CD14-positive monocyte (primary cell): ENCODE measurements around the gene VASH2. TPM values are rescaled to one million over a fixed set of nuclear protein-coding genes. Genes with fewer than 3 reads are reported as not detected.

Source experiments
- DNase-seq, 3 donors: peaks; one replicate each; pipeline ENCODE4 v3.0.0-alpha.2; 2011 to 2022
- H2AFZ ChIP-seq: 2 replicates; pipeline ENCODE4 v1.6.0; 2012; ENCODE audit warnings: mild to moderate bottlenecking, low read depth, low read length, inconsistent platforms; ENCODE audit not compliant: insufficient read depth, poor library complexity, severe bottlenecking
- H3K27ac ChIP-seq, 2 donors: 1 replicate in 1 of 2; 2 replicates in 1 of 2; pipeline ENCODE4 v1.5.1; 2012 to 2013; ENCODE audit warnings: low read length in 2 of 2, control low read depth in 1 of 2, inconsistent platforms in 1 of 2, low read depth in 1 of 2, mild to moderate bottlenecking in 1 of 2
- H3K27me3 ChIP-seq, 2 donors: one replicate each; pipeline versions ENCODE4 v1.6.0 to v1.6.1; 2011 to 2013; ENCODE audit warnings: low read length in 2 of 2; ENCODE audit not compliant: control insufficient read depth in 2 of 2, insufficient read depth in 2 of 2
- H3K36me3 ChIP-seq, 2 donors: replicated peaks in 1 of 2; 1 replicate in 1 of 2; 2 replicates in 1 of 2; pipeline versions ENCODE4 v1.5.1 to v1.6.1; 2012 to 2013; ENCODE audit warnings: low read length in 2 of 2, control low read depth in 1 of 2, inconsistent platforms in 1 of 2, mild to moderate bottlenecking in 1 of 2; ENCODE audit not compliant: insufficient read depth in 2 of 2, control insufficient read depth in 1 of 2
- H3K4me1 ChIP-seq, 2 donors: 1 replicate in 1 of 2; 2 replicates in 1 of 2; pipeline versions ENCODE4 v1.5.1 to v1.6.1; 2012 to 2013; ENCODE audit warnings: low read length in 2 of 2, control low read depth in 1 of 2, inconsistent platforms in 1 of 2, mild to moderate bottlenecking in 1 of 2, moderate library complexity in 1 of 2; ENCODE audit not compliant: insufficient read depth in 2 of 2, control insufficient read depth in 1 of 2
- H3K4me2 ChIP-seq: replicated peaks from 2 replicates; pipeline ENCODE3; 2012; ENCODE audit warnings: low read length, moderate library complexity, mild to moderate bottlenecking; ENCODE audit not compliant: poor library complexity, severe bottlenecking; ENCODE audit errors: extremely low read depth
- H3K4me3 ChIP-seq, 3 experiments: fragments of 200-600 bp in 1 of 3; sonication (generic) in 1 of 3; replicated peaks in 1 of 3; 1 replicate in 2 of 3; 2 replicates in 1 of 3; pipeline ENCODE4 v1.5.1; 2011 to 2013; ENCODE audit warnings: low read length in 3 of 3, mild to moderate bottlenecking in 3 of 3, control low read depth in 2 of 3, low read depth in 2 of 3, inconsistent platforms in 1 of 3, moderate library complexity in 1 of 3
- H3K79me2 ChIP-seq: 2 replicates; pipeline ENCODE4 v1.6.0; 2012; ENCODE audit warnings: mild to moderate bottlenecking, control low read depth, inconsistent platforms, low read length, moderate library complexity; ENCODE audit not compliant: insufficient read depth
- H3K9ac ChIP-seq: 2 replicates; pipeline ENCODE4 v1.6.0; 2017; ENCODE audit warnings: low read length, mild to moderate bottlenecking; ENCODE audit not compliant: insufficient read depth, poor library complexity, severe bottlenecking
- H3K9me3 ChIP-seq, 2 donors: replicated peaks in 1 of 2; 1 replicate in 1 of 2; 2 replicates in 1 of 2; pipeline versions ENCODE4 v1.5.1 to v1.6.1; 2012 to 2013; ENCODE audit warnings: low read length in 2 of 2, control low read depth in 1 of 2; ENCODE audit not compliant: control insufficient read depth in 1 of 2, insufficient read depth in 1 of 2
- H4K20me1 ChIP-seq: 2 replicates; pipeline ENCODE4 v1.6.0; 2012; ENCODE audit warnings: mild to moderate bottlenecking, low read length, control low read depth, moderate library complexity; ENCODE audit not compliant: insufficient read depth
- H3K27ac Mint-ChIP-seq, 7 donors: one replicate each; pipeline ENCODE4 v1.8.0; 2020; ENCODE audit warnings: mild to moderate bottlenecking in 7 of 7, mixed read lengths in 7 of 7, moderate library complexity in 6 of 7, inconsistent platforms in 2 of 7
- H3K27me3 Mint-ChIP-seq, 3 donors: one replicate each; pipeline ENCODE4 v1.8.0; 2021 to 2022; ENCODE audit warnings: low read depth in 3 of 3, mild to moderate bottlenecking in 3 of 3, mixed read lengths in 3 of 3, moderate library complexity in 3 of 3, inconsistent platforms in 1 of 3
- H3K36me3 Mint-ChIP-seq, 2 donors: one replicate each; pipeline ENCODE4 v1.8.0; 2020; ENCODE audit warnings: mixed read lengths in 2 of 2, inconsistent platforms in 1 of 2, mild to moderate bottlenecking in 1 of 2
- H3K4me1 Mint-ChIP-seq: one replicate; pipeline ENCODE4 v1.8.0; 2020; ENCODE audit warnings: mild to moderate bottlenecking, mixed read lengths
- H3K4me3 Mint-ChIP-seq, 2 donors: one replicate each; pipeline ENCODE4 v1.8.0; 2020; ENCODE audit warnings: mild to moderate bottlenecking in 2 of 2, mixed read lengths in 2 of 2, moderate library complexity in 1 of 2
- H3K9me3 Mint-ChIP-seq, 7 donors: one replicate each; pipeline ENCODE4 v1.8.0; 2020 to 2022; ENCODE audit warnings: mixed read lengths in 7 of 7, mild to moderate bottlenecking in 6 of 7, moderate library complexity in 6 of 7, inconsistent platforms in 2 of 7
- WGBS: methylation state at CpG from one replicate; pipeline ENCODE4 v1.1.5; 2013; ENCODE audit warnings: missing lambda C conversion rate; ENCODE audit not compliant: insufficient coverage; 5-methylcytosine and 5-hydroxymethylcytosine counted together
- intact Hi-C, 2 donors: fragments of 100-400 bp; cut with micrococcal nuclease; formaldehyde crosslinking; loops; one replicate each; pipeline versions ENCODE4 v1.15.0 to v1.15.1; 2023
- polyA plus RNA-seq, 3 donors: library from polyadenylated mRNA; depleted of rRNA in 1 of 3; unstranded in 2 of 3; stranded (reverse) in 1 of 3; fragments of 300-500 nt in 2 of 3; fragments of >200 nt in 1 of 3; fragmentation: Illumina TruSeq in 2 of 3; gene quantifications; 1 replicate in 2 of 3; 2 replicates in 1 of 3; pipeline ENCODE4 v1.2.3, GENCODE V29; 2012 to 2021
- TF ChIP-seq, protein P1 (sequence below): fragments of 200-600 bp; IDR thresholded peaks from one replicate; pipeline ENCODE4 v1.8.0; 2022; ENCODE audit warnings: antibody characterized with exemption, mild to moderate bottlenecking

VASH2 gene
- polyA plus RNA-seq, 3 donors: 0.07 TPM; not detected in 2

DNA sequence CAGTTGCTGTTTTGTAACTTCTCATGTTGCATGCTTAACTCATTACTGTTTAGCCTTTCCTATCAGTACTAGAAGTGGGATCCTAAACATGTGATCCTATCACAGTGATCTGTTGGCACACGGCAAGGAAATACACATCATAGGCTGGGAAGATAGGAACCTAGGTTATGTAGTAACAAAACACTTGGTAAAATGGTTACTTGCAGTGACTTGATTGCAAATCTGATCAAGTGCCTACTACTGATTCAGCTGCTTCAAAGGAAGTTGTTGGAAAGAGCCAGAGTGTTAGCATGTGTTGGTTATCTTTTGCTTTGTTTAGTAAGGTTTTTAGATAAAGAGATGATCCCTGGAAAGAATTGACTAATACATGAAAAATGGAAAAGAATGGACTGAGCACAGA is 8.9 kb upstream of the VASH2 start:
- no peak for DNase-seq
- WGBS: no CpG with 5 or more reads among the region's 1 CpG
- no peaks in the 10 kb centered on the region for H4K20me1 ChIP-seq
- H3K4me2 ChIP-seq: no peak overlapping the region
- no peak overlapping the region for H3K9ac ChIP-seq
- H3K4me3 Mint-ChIP-seq: no peak overlapping the region
- no peak overlapping the region for H2AFZ ChIP-seq
- no peak overlapping the region for H3K4me3 ChIP-seq
- H3K27ac Mint-ChIP-seq: no peak overlapping the region
- H3K9me3 Mint-ChIP-seq: peaks cover 3 to 17% (median 10%) of the 10 kb centered on the region in 7 donors
- no peak overlapping the region for H3K27ac ChIP-seq
- no peaks in the 10 kb centered on the region for H3K9me3 ChIP-seq
- intact Hi-C loops: no loop called here
- H3K79me2 ChIP-seq: no peaks in the 10 kb centered on the region
- no peaks in the 10 kb centered on the region for H3K36me3 ChIP-seq
- peaks cover under 1 to 4% (median 3%) of the 10 kb centered on the region in 3 donors for H3K27me3 Mint-ChIP-seq
- peaks cover 11% of the 10 kb centered on the region for H3K4me1 Mint-ChIP-seq
- TF ChIP-seq, protein P1, sequence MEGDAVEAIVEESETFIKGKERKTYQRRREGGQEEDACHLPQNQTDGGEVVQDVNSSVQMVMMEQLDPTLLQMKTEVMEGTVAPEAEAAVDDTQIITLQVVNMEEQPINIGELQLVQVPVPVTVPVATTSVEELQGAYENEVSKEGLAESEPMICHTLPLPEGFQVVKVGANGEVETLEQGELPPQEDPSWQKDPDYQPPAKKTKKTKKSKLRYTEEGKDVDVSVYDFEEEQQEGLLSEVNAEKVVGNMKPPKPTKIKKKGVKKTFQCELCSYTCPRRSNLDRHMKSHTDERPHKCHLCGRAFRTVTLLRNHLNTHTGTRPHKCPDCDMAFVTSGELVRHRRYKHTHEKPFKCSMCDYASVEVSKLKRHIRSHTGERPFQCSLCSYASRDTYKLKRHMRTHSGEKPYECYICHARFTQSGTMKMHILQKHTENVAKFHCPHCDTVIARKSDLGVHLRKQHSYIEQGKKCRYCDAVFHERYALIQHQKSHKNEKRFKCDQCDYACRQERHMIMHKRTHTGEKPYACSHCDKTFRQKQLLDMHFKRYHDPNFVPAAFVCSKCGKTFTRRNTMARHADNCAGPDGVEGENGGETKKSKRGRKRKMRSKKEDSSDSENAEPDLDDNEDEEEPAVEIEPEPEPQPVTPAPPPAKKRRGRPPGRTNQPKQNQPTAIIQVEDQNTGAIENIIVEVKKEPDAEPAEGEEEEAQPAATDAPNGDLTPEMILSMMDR: no peak
- peaks cover 8 to 9% of the 10 kb centered on the region in 2 donors for H3K4me1 ChIP-seq
- H3K27me3 ChIP-seq: no peaks in the 10 kb centered on the region
- peaks cover 0 to 3% of the 10 kb centered on the region in 2 donors for H3K36me3 Mint-ChIP-seq

DNA sequence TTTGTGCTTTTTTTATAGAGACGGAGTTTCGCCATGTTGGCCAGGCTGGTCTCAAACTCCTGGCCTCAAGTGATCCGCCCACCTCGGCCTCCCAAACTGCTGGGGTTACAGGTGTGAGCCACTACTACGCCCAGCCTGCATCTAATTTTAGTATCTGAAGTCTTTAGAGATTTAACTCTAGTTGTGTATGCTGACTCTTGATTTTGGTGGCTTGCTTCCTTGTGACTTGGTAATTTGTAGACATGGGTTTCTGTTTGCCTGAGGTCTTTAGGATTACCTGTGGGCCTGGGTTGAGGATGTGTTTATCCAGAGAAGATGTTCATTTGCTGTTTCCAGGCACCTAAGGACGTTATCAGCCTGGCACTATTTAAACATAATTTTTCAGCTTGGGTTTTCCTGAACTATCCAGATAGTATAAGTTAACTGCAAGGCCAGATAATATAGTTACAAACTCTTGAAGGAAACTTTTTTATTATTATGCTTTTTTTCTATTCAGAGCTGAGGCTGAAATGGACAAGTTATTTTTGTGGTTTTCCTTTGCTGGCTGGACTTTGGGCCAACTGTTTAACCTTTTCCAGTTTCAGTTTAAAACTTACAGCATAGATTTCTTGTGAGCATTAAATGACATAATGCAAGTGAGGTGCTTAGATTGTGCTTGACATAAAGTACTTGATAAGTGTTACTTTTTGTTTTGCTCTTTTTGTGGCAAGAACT is 7.5 kb upstream of the VASH2 start:
- no peak for DNase-seq
- H4K20me1 ChIP-seq: no peaks in the 10 kb centered on the region
- Mint-ChIP-seq H3K4me1 (peaks cover 11% of the 10 kb centered on the region), H3K36me3 (peaks cover 0 to 3% of the 10 kb centered on the region in 2 donors), H3K9me3 (peaks cover 3 to 19% (median 10%) of the 10 kb centered on the region in 7 donors), H3K27me3 (peaks cover 3 to 4% (median 3%) of the 10 kb centered on the region in 3 donors), H3K4me3 (no peak overlapping the region), H3K27ac (no peak overlapping the region)
- H3K4me2 ChIP-seq: no peak overlapping the region
- intact Hi-C loops: no loop called here
- H3K4me3 ChIP-seq: no peak overlapping the region
- TF ChIP-seq, protein P1: no peak
- H3K9me3 ChIP-seq: no peaks in the 10 kb centered on the region
- no peaks in the 10 kb centered on the region for H3K27me3 ChIP-seq
- no peak overlapping the region for H2AFZ ChIP-seq
- no peaks in the 10 kb centered on the region for H3K79me2 ChIP-seq
- H3K36me3 ChIP-seq: no peaks in the 10 kb centered on the region
- no peak overlapping the region for H3K9ac ChIP-seq
- no CpG with 5 or more reads among the region's 6 CpGs for WGBS
- peaks cover 8 to 9% of the 10 kb centered on the region in 2 donors for H3K4me1 ChIP-seq
- H3K27ac ChIP-seq: no peak overlapping the region
